HepG2 (cell line): ENCODE data around the gene GAB3. TPM values are rescaled to one million over a fixed set of nuclear protein-coding genes. Genes with fewer than 3 reads are reported as not detected.

ENCODE experiments used
- ATAC-seq: fragments of 200-7000 bp; cut with Tn5 transposase; 3 replicates; pipeline ENCODE4 v1.9.1; 2020; ENCODE audit warnings: mild to moderate bottlenecking, moderate library complexity
- BruUV-seq: library from RNA; stranded (reverse); fragments of 400-500 nt; replicated peaks from 2 replicates; lab custom pipeline; 2021; lab: Mats Ljungman, UMichigan
- CTCF ChIA-PET: fragments of 300-600 bp; formaldehyde crosslinking; extraction: SDS; loops from one replicate; lab custom pipeline; 2021; ENCODE audit warnings: low total read pairs, inconsistent platforms, low intra/inter-chr PET ratio; lab: Yijun Ruan, JAX
- POLR2A ChIA-PET: fragments of 350-600 bp; sonication (Branson Sonifier 250); formaldehyde crosslinking; loops from one replicate; lab custom pipeline; 2020; ENCODE audit warnings: antibody characterized with exemption, inconsistent platforms; lab: Yijun Ruan, JAX
- DNase-seq: peaks from one replicate; pipeline ENCODE4 v3.0.0-alpha.2; 2015; ENCODE audit warnings: low spot score
- FAIRE-seq: peaks from 3 replicates; lab custom pipeline; 2011; peaks lifted over from hg19 to GRCh38; lab: Jason Lieb, UNC
- H2AFZ ChIP-seq: one replicate; pipeline ENCODE4 v1.6.1; 2011; ENCODE audit warnings: low read length, inconsistent platforms
- H3K27ac ChIP-seq: fragments of 300-600 bp; 3 replicates; pipeline ENCODE4 v1.8.0; 2011; ENCODE audit warnings: mixed run types, mild to moderate bottlenecking, mixed read lengths, low read length, inconsistent platforms; ENCODE audit not compliant: insufficient read depth; ENCODE audit errors: extremely low read length
- H3K27me3 ChIP-seq, 2 experiments: fragments of 200-600 bp in 1 of 2; 2 replicates in 1 of 2; 3 replicates in 1 of 2; pipeline versions ENCODE4 v1.6.0 to v1.8.0; 2011; ENCODE audit warnings: low read length in 2 of 2, mild to moderate bottlenecking in 2 of 2, moderate library complexity in 2 of 2, inconsistent platforms in 1 of 2; ENCODE audit not compliant: insufficient read depth in 2 of 2, control insufficient read depth in 1 of 2
- H3K36me3 ChIP-seq, 2 experiments: fragments of 200-600 bp in 1 of 2; replicated peaks in 1 of 2; 2 replicates in 1 of 2; 3 replicates in 1 of 2; pipeline versions ENCODE4 v1.5.1 to v1.8.0; 2011; ENCODE audit warnings: low read length in 2 of 2, inconsistent platforms in 1 of 2; ENCODE audit not compliant: insufficient read depth in 2 of 2, control insufficient read depth in 1 of 2
- H3K4me1 ChIP-seq: 2 replicates; pipeline ENCODE4 v1.5.1; 2012; ENCODE audit warnings: low read length, inconsistent platforms; ENCODE audit not compliant: insufficient read depth
- H3K4me2 ChIP-seq: 2 replicates; pipeline ENCODE4 v1.6.0; 2011; ENCODE audit warnings: low read depth, low read length, inconsistent platforms
- H3K4me3 ChIP-seq, 3 experiments: fragments of 200-600 bp in 1 of 3; sonication (generic), shearing (Covaris generic) in 1 of 3; replicated peaks in 1 of 3; 2 replicates each; pipeline ENCODE4 v1.5.1; 2011 to 2016; ENCODE audit warnings: low read length in 3 of 3, inconsistent platforms in 2 of 3, low read depth in 2 of 3, mild to moderate bottlenecking in 2 of 3, control low read depth in 1 of 3, mixed read lengths in 1 of 3; ENCODE audit not compliant: insufficient read depth in 1 of 3
- H3K79me2 ChIP-seq: one replicate; pipeline ENCODE4 v1.6.1; 2011; ENCODE audit warnings: low read length, inconsistent platforms; ENCODE audit not compliant: insufficient read depth
- H3K9ac ChIP-seq: 2 replicates; pipeline ENCODE4 v1.6.0; 2011; ENCODE audit warnings: mild to moderate bottlenecking, low read depth, low read length, inconsistent platforms; ENCODE audit not compliant: insufficient read depth
- H3K9me3 ChIP-seq: 2 replicates; pipeline ENCODE4 v1.5.1; 2012; ENCODE audit warnings: mild to moderate bottlenecking, low read length
- H4K20me1 ChIP-seq: 2 replicates; pipeline ENCODE4 v1.6.0; 2011; ENCODE audit warnings: inconsistent platforms, mild to moderate bottlenecking, low read length, moderate library complexity; ENCODE audit not compliant: insufficient read depth
- FOXO1 ChIP-seq: sonication (generic); formaldehyde crosslinking; IDR thresholded peaks from 2 replicates; pipeline ENCODE4 v1.4.0; 2020; ENCODE audit warnings: missing genetic modification reagents
- HHEX ChIP-seq: IDR thresholded peaks from 2 replicates; pipeline ENCODE4 v1.6.1; 2016; ENCODE audit warnings: control low read depth
- HOXD1 ChIP-seq: sonication (generic); formaldehyde crosslinking; IDR thresholded peaks from 2 replicates; pipeline ENCODE4 v1.5.0; 2020; ENCODE audit warnings: missing genetic modification reagents
- REL ChIP-seq: sonication (generic); formaldehyde crosslinking; conservative IDR thresholded peaks from 2 replicates; pipeline ENCODE4 v1.8.0; 2022; ENCODE audit warnings: mild to moderate bottlenecking, missing genetic modification reagents, moderate library complexity
- REPIN1 ChIP-seq: sonication (generic); formaldehyde crosslinking; IDR thresholded peaks from 2 replicates; pipeline ENCODE4 v1.8.0; 2022; ENCODE audit warnings: missing genetic modification reagents, low read depth, mild to moderate bottlenecking, borderline replicate concordance
- SIN3B ChIP-seq: fragments of 150-350 bp; IDR thresholded peaks from 2 replicates; pipeline ENCODE4 v1.6.1; 2014; ENCODE audit warnings: low read length
- SRSF9 ChIP-seq: fragments of 200-400 bp; formaldehyde crosslinking; IDR thresholded peaks from 2 replicates; pipeline ENCODE4 v1.6.1; 2018; ENCODE audit warnings: borderline replicate concordance, mild to moderate bottlenecking, low read depth, low read length; ENCODE audit not compliant: insufficient read depth, poor library complexity, severe bottlenecking
- TCF7 ChIP-seq: sonication (generic); IDR thresholded peaks from 2 replicates; pipeline ENCODE4 v1.6.1; 2016; ENCODE audit warnings: antibody characterized with exemption, low read depth
- ZKSCAN8 ChIP-seq: IDR thresholded peaks from 2 replicates; pipeline ENCODE4 v1.6.1; 2016; ENCODE audit warnings: borderline replicate concordance, missing genetic modification reagents, missing compliant biosample characterization
- ZNF616 ChIP-seq: sonication (generic); formaldehyde crosslinking; IDR thresholded peaks from 2 replicates; pipeline ENCODE4 v1.5.0; 2020; ENCODE audit warnings: low read depth, mild to moderate bottlenecking, missing genetic modification reagents
- ZNF737 ChIP-seq: sonication (generic); formaldehyde crosslinking; IDR thresholded peaks from 2 replicates; pipeline ENCODE4 v1.5.0; 2020; ENCODE audit warnings: missing genetic modification reagents, mild to moderate bottlenecking, borderline replicate concordance
- WGBS: methylation state at CpG from one replicate; pipeline ENCODE4 v1.1.6; 2017; ENCODE audit warnings: low lambda C conversion rate; 5-methylcytosine and 5-hydroxymethylcytosine counted together
- in situ Hi-C: cut with HindIII; loops from 2 replicates; pipeline ENCODE4 v1.10.0; 2017; ENCODE audit warnings: low pct_unique_long_range_greater_than_20kb; ENCODE audit not compliant: extremely low pct_ligation_motif_present
- intact Hi-C: fragments of 100-400 bp; cut with micrococcal nuclease; formaldehyde crosslinking; loops from one replicate; pipeline ENCODE4 v1.10.0; 2022; ENCODE audit not compliant: unreplicated experiment
- polyA plus RNA-seq, 8 experiments: library from polyadenylated mRNA; depleted of rRNA in 3 of 8; stranded (reverse) in 7 of 8; unstranded in 1 of 8; fragments of >200 nt; fragmentation: Illumina TruSeq in 4 of 8; extraction: Trizol in 4 of 8; gene quantifications; 2 replicates each; pipeline versions ENCODE4 v1.2.1 to v1.2.3, GENCODE V29; 2011 to 2016; ENCODE audit warnings: low read depth in 4 of 8, missing spikeins in 1 of 8, mixed read lengths in 1 of 8; ENCODE audit not compliant: insufficient read depth in 1 of 8
- total RNA-seq, 5 experiments: library from RNA; depleted of rRNA; stranded (reverse); fragments of >200 nt; fragmentation: Illumina TruSeq; extraction: Trizol; gene quantifications; 2 replicates each; pipeline ENCODE4 v1.2.3, GENCODE V29; 2016; ENCODE audit warnings: low read depth in 1 of 5
- TF ChIP-seq, protein P1 (sequence below): sonication (generic); formaldehyde crosslinking; IDR thresholded peaks from 2 replicates; pipeline ENCODE4 v1.4.0; 2020; ENCODE audit warnings: mild to moderate bottlenecking, missing genetic modification reagents
- TF ChIP-seq, protein P2 (sequence below): sonication (generic); formaldehyde crosslinking; IDR thresholded peaks from 2 replicates; pipeline ENCODE4 v1.4.0; 2020; ENCODE audit warnings: low read depth, mild to moderate bottlenecking, missing genetic modification reagents
- TF ChIP-seq, protein P3 (sequence below): sonication (generic); formaldehyde crosslinking; IDR thresholded peaks from 2 replicates; pipeline ENCODE4 v1.5.0; 2020; ENCODE audit warnings: mild to moderate bottlenecking, missing genetic modification reagents
- TF ChIP-seq, protein P4 (sequence below): sonication (generic); formaldehyde crosslinking; IDR thresholded peaks from 2 replicates; pipeline ENCODE4 v1.8.0; 2022; ENCODE audit warnings: missing genetic modification reagents, mild to moderate bottlenecking, borderline replicate concordance

Gene GAB3
- total and polyA plus RNA-seq, 2 of the 13 experiments (the other 11 are each of a cell fraction or from before 2014, with no cell fraction given): not detected

DNA sequence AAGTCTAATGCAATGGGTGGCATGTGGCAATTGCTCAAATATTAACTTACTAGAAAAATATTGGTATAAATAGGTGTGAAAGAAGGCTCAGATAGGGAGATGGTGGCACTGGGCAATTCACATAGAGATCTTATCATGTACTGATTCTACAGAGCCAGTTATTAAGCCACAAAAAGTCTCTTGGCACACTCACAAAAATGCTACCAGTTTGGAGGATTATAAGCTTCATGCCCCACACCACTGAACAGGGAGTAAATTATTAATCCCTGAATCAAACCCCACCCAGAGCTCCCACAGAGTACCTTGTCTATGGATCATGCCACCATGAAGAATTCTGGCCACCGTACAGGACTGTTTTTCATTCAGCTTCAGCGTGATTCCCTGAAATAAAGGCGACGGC lies 40.6 kb upstream of the GAB3 start:
- no peak for ATAC-seq
- FAIRE-seq: no peak
- CTCF ChIA-PET: no interaction called here
- H3K27ac ChIP-seq: no peak overlapping the region
- TF ChIP-seq HHEX (CRISPR knock-in tag) (no peak), ZNF616 (CRISPR knock-in tag) (no peak), SRSF9 (no peak), FOXO1 (no peak), ZNF737 (CRISPR knock-in tag) (no peak), SIN3B (no peak), TCF7 (no peak), HOXD1 (CRISPR knock-in tag) (no peak), ZKSCAN8 (CRISPR knock-in tag) (no peak), REL (CRISPR knock-in tag) (no peak), REPIN1 (CRISPR knock-in tag) (no peak)
- TF ChIP-seq, protein P1, sequence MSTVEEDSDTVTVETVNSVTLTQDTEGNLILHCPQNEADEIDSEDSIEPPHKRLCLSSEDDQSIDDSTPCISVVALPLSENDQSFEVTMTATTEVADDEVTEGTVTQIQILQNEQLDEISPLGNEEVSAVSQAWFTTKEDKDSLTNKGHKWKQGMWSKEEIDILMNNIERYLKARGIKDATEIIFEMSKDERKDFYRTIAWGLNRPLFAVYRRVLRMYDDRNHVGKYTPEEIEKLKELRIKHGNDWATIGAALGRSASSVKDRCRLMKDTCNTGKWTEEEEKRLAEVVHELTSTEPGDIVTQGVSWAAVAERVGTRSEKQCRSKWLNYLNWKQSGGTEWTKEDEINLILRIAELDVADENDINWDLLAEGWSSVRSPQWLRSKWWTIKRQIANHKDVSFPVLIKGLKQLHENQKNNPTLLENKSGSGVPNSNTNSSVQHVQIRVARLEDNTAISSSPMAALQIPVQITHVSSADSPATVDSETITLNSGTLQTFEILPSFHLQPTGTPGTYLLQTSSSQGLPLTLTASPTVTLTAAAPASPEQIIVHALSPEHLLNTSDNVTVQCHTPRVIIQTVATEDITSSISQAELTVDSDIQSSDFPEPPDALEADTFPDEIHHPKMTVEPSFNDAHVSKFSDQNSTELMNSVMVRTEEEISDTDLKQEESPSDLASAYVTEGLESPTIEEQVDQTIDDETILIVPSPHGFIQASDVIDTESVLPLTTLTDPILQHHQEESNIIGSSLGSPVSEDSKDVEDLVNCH: no peak
- TF ChIP-seq, protein P2, sequence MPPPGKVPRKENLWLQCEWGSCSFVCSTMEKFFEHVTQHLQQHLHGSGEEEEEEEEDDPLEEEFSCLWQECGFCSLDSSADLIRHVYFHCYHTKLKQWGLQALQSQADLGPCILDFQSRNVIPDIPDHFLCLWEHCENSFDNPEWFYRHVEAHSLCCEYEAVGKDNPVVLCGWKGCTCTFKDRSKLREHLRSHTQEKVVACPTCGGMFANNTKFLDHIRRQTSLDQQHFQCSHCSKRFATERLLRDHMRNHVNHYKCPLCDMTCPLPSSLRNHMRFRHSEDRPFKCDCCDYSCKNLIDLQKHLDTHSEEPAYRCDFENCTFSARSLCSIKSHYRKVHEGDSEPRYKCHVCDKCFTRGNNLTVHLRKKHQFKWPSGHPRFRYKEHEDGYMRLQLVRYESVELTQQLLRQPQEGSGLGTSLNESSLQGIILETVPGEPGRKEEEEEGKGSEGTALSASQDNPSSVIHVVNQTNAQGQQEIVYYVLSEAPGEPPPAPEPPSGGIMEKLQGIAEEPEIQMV (CRISPR knock-in tag): no peak
- TF ChIP-seq, protein P3, sequence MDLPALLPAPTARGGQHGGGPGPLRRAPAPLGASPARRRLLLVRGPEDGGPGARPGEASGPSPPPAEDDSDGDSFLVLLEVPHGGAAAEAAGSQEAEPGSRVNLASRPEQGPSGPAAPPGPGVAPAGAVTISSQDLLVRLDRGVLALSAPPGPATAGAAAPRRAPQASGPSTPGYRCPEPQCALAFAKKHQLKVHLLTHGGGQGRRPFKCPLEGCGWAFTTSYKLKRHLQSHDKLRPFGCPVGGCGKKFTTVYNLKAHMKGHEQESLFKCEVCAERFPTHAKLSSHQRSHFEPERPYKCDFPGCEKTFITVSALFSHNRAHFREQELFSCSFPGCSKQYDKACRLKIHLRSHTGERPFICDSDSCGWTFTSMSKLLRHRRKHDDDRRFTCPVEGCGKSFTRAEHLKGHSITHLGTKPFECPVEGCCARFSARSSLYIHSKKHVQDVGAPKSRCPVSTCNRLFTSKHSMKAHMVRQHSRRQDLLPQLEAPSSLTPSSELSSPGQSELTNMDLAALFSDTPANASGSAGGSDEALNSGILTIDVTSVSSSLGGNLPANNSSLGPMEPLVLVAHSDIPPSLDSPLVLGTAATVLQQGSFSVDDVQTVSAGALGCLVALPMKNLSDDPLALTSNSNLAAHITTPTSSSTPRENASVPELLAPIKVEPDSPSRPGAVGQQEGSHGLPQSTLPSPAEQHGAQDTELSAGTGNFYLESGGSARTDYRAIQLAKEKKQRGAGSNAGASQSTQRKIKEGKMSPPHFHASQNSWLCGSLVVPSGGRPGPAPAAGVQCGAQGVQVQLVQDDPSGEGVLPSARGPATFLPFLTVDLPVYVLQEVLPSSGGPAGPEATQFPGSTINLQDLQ: no peak
- TF ChIP-seq, protein P4, sequence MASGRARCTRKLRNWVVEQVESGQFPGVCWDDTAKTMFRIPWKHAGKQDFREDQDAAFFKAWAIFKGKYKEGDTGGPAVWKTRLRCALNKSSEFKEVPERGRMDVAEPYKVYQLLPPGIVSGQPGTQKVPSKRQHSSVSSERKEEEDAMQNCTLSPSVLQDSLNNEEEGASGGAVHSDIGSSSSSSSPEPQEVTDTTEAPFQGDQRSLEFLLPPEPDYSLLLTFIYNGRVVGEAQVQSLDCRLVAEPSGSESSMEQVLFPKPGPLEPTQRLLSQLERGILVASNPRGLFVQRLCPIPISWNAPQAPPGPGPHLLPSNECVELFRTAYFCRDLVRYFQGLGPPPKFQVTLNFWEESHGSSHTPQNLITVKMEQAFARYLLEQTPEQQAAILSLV (CRISPR knock-in tag): no peak
- TF ChIP-seq, all 625 proteins: peak for 0
- H3K4me2 ChIP-seq: no peak overlapping the region
- DNase-seq: no peak
- no peak overlapping the region for H3K9ac ChIP-seq
- no peaks in the 10 kb centered on the region for H4K20me1 ChIP-seq
- no peaks in the 10 kb centered on the region for H3K27me3 ChIP-seq
- no peak overlapping the region for H2AFZ ChIP-seq
- in situ Hi-C loops: no loop called here
- intact Hi-C loops: no loop called here
- H3K4me1 ChIP-seq: peaks cover 18% of the 10 kb centered on the region; the same call in 1 of the 2 replicates
- no peaks in the 10 kb centered on the region for H3K9me3 ChIP-seq
- H3K36me3 ChIP-seq: no peaks in the 10 kb centered on the region
- POLR2A ChIA-PET: no interaction called here
- WGBS: 75% methylated on average over 4 of the region's 4 CpGs
- no TSS peak for BruUV-seq
- no peaks in the 10 kb centered on the region for H3K79me2 ChIP-seq
- no peak overlapping the region for H3K4me3 ChIP-seq
